ENCODE data around the gene CCNF.

CCNF gene

DNA sequence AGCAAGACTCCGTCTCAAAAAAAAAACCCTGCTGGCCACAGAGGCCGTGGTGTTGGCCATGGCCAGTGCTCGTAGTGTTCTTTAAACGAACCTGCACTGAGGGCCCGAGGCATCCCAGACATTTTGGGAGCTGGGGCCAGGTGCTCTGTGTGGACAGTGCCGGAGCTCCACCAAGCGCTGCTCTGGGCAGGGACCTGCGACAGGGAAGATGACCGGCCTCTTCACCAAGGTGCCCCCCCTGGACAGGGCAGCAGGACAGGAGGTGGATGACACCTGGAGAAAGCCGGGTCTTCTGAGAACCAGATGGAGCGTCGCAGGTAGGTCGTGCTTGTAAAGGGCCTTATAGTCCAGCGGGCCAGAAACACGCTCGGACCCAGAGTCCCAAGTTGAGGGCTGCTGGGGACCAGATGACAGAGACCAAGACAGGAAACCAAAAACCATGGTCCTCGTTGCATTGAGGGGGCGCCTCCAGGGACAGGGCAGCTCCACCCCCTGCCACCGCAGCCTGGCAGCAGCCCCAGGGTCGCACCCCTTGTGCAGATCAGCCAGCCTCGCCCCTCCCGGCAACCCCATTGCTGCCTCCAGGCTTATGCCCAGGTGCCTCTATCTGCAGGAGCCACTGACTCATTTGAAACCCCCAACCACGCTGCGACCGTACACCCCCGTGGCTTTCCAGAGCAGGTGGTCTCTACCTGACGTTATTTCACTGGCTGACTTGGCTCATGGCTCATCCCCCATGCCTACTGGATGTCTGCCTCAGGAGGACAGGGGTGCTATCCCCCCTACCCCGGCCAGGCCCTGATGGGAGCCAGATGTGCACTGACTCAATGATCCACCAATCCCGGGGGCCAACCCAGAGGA, 37.6 kb downstream of the CCNF start:
- peaks cover 13% of the 10 kb centered on the region for H3K4me1 Mint-ChIP-seq
- H3K9me3 Mint-ChIP-seq = no peaks in the 10 kb centered on the region
- H3K4me3 Mint-ChIP-seq = peak overlapping the region; percentile 51 to 72 (median 64)
- peak overlapping the region; percentile 59 to 80 (median 78) for H3K27ac Mint-ChIP-seq
- no peaks in the 10 kb centered on the region for H3K36me3 Mint-ChIP-seq (ENCODE audit: low read depth)
- TF ChIP-seq, protein P1, sequence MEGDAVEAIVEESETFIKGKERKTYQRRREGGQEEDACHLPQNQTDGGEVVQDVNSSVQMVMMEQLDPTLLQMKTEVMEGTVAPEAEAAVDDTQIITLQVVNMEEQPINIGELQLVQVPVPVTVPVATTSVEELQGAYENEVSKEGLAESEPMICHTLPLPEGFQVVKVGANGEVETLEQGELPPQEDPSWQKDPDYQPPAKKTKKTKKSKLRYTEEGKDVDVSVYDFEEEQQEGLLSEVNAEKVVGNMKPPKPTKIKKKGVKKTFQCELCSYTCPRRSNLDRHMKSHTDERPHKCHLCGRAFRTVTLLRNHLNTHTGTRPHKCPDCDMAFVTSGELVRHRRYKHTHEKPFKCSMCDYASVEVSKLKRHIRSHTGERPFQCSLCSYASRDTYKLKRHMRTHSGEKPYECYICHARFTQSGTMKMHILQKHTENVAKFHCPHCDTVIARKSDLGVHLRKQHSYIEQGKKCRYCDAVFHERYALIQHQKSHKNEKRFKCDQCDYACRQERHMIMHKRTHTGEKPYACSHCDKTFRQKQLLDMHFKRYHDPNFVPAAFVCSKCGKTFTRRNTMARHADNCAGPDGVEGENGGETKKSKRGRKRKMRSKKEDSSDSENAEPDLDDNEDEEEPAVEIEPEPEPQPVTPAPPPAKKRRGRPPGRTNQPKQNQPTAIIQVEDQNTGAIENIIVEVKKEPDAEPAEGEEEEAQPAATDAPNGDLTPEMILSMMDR (IDR thresholded peaks at IDR 0.05; ENCODE audit: unreplicated experiment in 3 of 3) = no peak
- no peaks in the 10 kb centered on the region for H3K27me3 Mint-ChIP-seq (ENCODE audit: low read depth)

DNA sequence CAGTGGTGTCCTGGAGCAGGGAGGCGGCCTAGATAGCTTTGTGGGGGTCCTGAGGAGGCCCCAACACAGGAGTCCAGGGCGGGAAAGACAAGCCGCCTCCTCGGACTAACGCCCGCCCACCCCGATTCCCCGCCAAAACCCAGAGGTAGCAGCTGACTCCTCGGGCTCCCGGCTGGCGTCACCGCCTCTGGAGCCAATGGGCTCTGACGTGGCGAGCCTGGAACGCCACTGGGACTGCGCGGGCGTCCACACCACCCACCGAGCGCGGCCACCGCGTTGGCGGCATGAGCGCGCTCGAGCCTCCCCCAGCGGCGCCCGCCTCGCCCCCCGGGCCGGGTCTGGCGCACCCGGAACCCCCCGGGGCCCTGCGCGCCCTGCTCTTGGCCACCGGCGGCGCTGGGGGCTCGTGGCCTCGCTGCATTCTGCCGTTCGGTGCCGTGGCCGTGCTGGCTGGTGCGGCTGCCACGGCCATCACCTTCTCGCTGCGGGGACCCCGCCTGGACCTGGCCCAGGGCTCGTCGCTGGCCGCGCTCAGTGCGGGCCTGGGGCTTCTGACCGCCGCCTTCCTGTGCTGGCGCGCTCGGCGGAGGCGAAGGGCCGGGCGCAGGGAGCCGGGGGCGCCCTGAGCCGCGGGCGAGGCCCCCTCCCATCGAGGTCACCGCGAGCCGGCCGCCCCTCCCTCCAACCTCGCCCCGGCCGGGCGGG, 38.4 kb downstream of the CCNF start:
- Mint-ChIP-seq H3K4me1 (peaks cover 13% of the 10 kb centered on the region), H3K27ac (peak overlapping the region; percentile 59 to 80 (median 78)), H3K27me3 (ENCODE audit: low read depth) (no peaks in the 10 kb centered on the region), H3K36me3 (ENCODE audit: low read depth) (no peaks in the 10 kb centered on the region), H3K9me3 (no peaks in the 10 kb centered on the region), H3K4me3 (peak overlapping the region; percentile 75 to 81 (median 79))
- TF ChIP-seq, protein P1 (IDR thresholded peaks at IDR 0.05; ENCODE audit: unreplicated experiment in 3 of 3) = peak; percentile 13 to 20 (median 15)

DNA sequence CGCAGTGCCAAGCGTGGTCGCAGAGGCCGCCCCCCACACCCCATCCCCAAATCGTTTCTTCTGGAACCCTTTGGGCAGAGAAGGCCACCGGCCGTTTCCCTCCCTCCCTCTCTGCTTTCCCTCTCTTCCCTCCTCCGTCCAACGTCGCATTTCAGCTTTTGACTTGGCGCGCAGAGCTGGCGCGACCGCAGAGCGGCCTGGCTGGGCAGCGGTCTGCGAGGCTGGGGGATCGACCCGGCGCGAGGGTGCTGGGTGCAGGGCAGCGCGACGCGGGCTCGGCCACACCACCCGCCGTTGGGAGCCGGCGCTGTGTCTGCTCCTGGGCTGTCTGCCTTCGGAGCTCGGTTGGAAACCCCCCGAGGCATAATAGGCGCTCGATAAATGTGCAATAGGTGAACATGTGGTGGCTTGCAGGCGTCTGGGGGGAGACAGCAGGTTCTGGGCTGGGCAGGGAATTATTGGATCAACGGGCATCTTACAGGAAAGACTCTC, 39.0 kb downstream of the CCNF start:
- Mint-ChIP-seq H3K9me3 (no peaks in the 10 kb centered on the region), H3K27ac (peak overlapping the region; percentile 50 to 83 (median 76)), H3K4me1 (peaks cover 18% of the 10 kb centered on the region), H3K27me3 (ENCODE audit: low read depth) (no peaks in the 10 kb centered on the region), H3K36me3 (ENCODE audit: low read depth) (no peaks in the 10 kb centered on the region), H3K4me3 (peak overlapping the region; percentile 75 to 81 (median 79))
- TF ChIP-seq, protein P1 (IDR thresholded peaks at IDR 0.05; ENCODE audit: unreplicated experiment in 3 of 3) = no peak

DNA sequence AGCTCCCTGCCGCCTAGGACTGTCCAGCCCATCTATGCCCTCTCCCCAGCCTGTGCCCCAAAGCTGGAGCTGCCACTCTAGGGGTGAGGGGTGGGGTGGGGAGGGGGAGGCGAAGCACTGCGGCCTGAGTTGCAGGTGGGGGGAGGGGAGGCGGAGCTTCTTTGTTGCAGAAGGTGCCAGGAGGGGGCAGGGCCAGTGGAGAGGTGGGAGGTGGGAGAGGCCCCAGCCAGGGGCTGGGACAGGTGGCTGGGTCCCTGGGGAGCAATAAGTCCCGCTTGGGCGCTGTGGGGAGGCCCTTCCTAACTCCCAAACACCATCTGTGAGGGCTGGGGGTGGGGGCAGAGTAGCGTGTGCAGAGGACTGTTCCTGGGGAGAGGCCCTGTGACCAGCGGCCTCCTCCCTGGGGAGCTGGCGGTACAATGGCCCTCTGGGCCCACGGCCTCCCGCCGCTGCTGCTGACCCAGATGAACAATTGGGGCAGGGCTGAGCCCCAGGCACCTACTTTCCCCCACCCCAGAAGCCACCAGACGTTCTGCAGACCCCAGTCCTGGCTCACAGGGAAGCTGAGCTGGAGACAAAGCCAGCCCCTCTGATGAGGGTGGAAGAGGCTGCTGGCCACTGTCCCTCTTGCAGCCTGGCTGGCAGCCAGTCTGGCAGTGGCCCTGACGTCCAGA, 39.6 kb downstream of the CCNF start:
- peaks cover 19% of the 10 kb centered on the region for H3K4me1 Mint-ChIP-seq
- TF ChIP-seq, protein P1 (IDR thresholded peaks at IDR 0.05; ENCODE audit: unreplicated experiment in 3 of 3) = no peak
- H3K27ac Mint-ChIP-seq = peak overlapping the region; percentile 50 to 86 (median 83)
- H3K27me3 Mint-ChIP-seq (ENCODE audit: low read depth) = no peaks in the 10 kb centered on the region
- H3K4me3 Mint-ChIP-seq = peak overlapping the region; percentile 75 to 81 (median 79)
- H3K9me3 Mint-ChIP-seq = no peaks in the 10 kb centered on the region
- no peaks in the 10 kb centered on the region for H3K36me3 Mint-ChIP-seq (ENCODE audit: low read depth)

DNA sequence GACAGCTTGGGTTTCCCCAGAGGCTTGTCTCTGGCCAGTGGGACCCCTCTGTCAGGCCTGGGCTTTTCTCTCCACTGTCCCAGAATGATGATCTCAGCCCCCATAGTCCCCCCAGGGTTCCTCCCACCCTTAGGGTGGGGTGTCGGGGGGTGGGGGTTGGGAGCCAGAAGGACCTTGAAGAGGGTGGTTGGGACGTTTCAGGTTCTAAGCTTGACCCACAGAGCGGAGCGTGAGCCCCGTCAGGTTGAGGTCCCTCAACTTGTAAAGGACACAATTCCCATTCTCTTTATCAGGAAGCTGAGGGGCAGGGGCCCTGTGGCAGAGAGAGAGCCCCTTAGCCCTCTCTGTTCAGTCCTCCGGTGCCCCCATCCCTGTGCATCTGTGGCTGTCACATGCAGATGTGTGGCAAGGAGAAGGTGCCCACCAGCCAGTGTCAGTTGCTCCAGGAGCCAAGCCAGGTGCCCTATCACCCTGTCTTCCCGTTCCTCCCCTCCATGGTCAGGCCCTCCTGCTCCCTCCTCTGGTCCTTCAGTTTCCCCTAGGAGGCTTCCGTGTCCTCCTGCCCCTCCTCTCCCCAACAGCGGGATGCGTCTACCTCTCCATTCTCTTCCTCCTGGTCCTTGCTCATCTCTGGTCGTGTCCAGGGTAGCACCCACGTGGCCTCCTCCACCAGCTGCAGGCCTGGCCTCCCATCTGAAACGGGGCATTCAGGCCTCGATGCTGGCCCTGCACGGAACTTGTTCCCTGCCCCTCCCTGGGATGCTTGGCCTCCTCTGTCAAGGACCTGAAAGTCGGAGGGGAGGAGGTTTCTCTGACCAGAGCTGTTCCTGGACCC, 40.4 kb downstream of the CCNF start:
- Mint-ChIP-seq H3K27me3 (ENCODE audit: low read depth) (no peaks in the 10 kb centered on the region), H3K27ac (peak overlapping the region; percentile 62 to 86 (median 83)), H3K4me1 (peaks cover 19% of the 10 kb centered on the region), H3K4me3 (peak overlapping the region; percentile 53 to 71 (median 60)), H3K9me3 (no peaks in the 10 kb centered on the region), H3K36me3 (ENCODE audit: low read depth) (no peaks in the 10 kb centered on the region)
- TF ChIP-seq, protein P1 (IDR thresholded peaks at IDR 0.05; ENCODE audit: unreplicated experiment in 3 of 3) = no peak

All from nephron (organoid).